Neuronal stem cell (in vitro differentiated cells): ENCODE results near the gene CSRP2.
A peak's percentile ranks its signal among the peaks of the same experiment; 100 is the strongest.

Experiments used
- DNase-seq: peaks from one replicate; pipeline ENCODE4 v3.0.0-alpha.2; 2013; ENCODE audit warnings: low spot score
- H2AFZ ChIP-seq: one replicate; pipeline ENCODE4 v1.6.1; 2013; ENCODE audit warnings: mild to moderate bottlenecking, low read length, inconsistent platforms
- H2AK5ac ChIP-seq: 2 replicates; pipeline ENCODE4 v1.6.1; 2013; ENCODE audit warnings: low read depth, mild to moderate bottlenecking, inconsistent platforms, low read length, moderate library complexity, mixed read lengths
- H2BK120ac ChIP-seq: 2 replicates; pipeline ENCODE4 v1.6.1; 2013; ENCODE audit warnings: low read depth, mild to moderate bottlenecking, inconsistent platforms, low read length, moderate library complexity, mixed read lengths
- H2BK12ac ChIP-seq: one replicate; pipeline ENCODE4 v1.6.1; 2013; ENCODE audit warnings: low read length, inconsistent platforms
- H2BK15ac ChIP-seq: 2 replicates; pipeline ENCODE4 v1.6.1; 2013; ENCODE audit warnings: mild to moderate bottlenecking, low read length, inconsistent platforms, mixed read lengths
- H2BK5ac ChIP-seq: one replicate; pipeline ENCODE4 v1.6.1; 2013; ENCODE audit warnings: inconsistent platforms, mild to moderate bottlenecking, low read length, moderate library complexity
- H3K14ac ChIP-seq: one replicate; pipeline ENCODE4 v1.6.1; 2013; ENCODE audit warnings: low read length, inconsistent platforms
- H3K18ac ChIP-seq: 2 replicates; pipeline ENCODE4 v1.6.1; 2013; ENCODE audit warnings: low read length, inconsistent platforms
- H3K23ac ChIP-seq: 2 replicates; pipeline ENCODE4 v1.6.1; 2013; ENCODE audit warnings: low read depth, mild to moderate bottlenecking, mixed read lengths, low read length, inconsistent platforms; ENCODE audit not compliant: poor library complexity
- H3K27ac ChIP-seq: replicated peaks from 3 replicates; pipeline ENCODE4 v1.5.1; 2013; ENCODE audit warnings: low read length, inconsistent platforms
- H3K27me3 ChIP-seq, 3 experiments: 2 replicates each; pipeline ENCODE4 v1.6.1; 2013; ENCODE audit warnings: low read length in 3 of 3, mild to moderate bottlenecking in 2 of 3, inconsistent platforms in 1 of 3, low read depth in 1 of 3, mixed read lengths in 1 of 3, moderate library complexity in 1 of 3; ENCODE audit not compliant: control insufficient read depth in 3 of 3, insufficient read depth in 3 of 3
- H3K36me3 ChIP-seq, 2 donors: replicated peaks in 1 of 2; 2 replicates each; pipeline ENCODE4 v1.6.1; 2013; ENCODE audit warnings: low read length in 2 of 2; ENCODE audit not compliant: control insufficient read depth in 2 of 2, insufficient read depth in 2 of 2
- H3K4ac ChIP-seq: 2 replicates; pipeline ENCODE4 v1.6.1; 2013; ENCODE audit warnings: inconsistent platforms, mild to moderate bottlenecking, low read length, moderate library complexity
- H3K4me1 ChIP-seq, 2 donors: 1 replicate in 1 of 2; 2 replicates in 1 of 2; pipeline ENCODE4 v1.6.1; 2013; ENCODE audit warnings: low read length in 2 of 2, low read depth in 1 of 2; ENCODE audit not compliant: control insufficient read depth in 2 of 2, insufficient read depth in 1 of 2
- H3K4me2 ChIP-seq: one replicate; pipeline ENCODE4 v1.6.1; 2013; ENCODE audit warnings: mild to moderate bottlenecking, low read length, inconsistent platforms; ENCODE audit not compliant: insufficient read depth, poor library complexity, severe bottlenecking
- H3K4me3 ChIP-seq, 2 donors: 2 replicates each; pipeline ENCODE4 v1.5.1; 2013; ENCODE audit warnings: low read length in 2 of 2, mild to moderate bottlenecking in 2 of 2, inconsistent platforms in 1 of 2, moderate library complexity in 1 of 2
- H3K79me1 ChIP-seq: one replicate; pipeline ENCODE4 v1.6.1; 2013; ENCODE audit warnings: low read depth, mild to moderate bottlenecking, inconsistent platforms, low read length, moderate library complexity
- H3K9ac ChIP-seq: one replicate; pipeline ENCODE4 v1.6.1; 2013; ENCODE audit warnings: mild to moderate bottlenecking, low read depth, low read length, inconsistent platforms; ENCODE audit not compliant: poor library complexity
- H3K9me3 ChIP-seq, 2 donors: replicated peaks in 1 of 2; 2 replicates each; pipeline versions ENCODE3 to v1.6.1; 2013; ENCODE audit warnings: low read length in 2 of 2, mild to moderate bottlenecking in 2 of 2, inconsistent platforms in 1 of 2, low read depth in 1 of 2, mixed read lengths in 1 of 2, moderate library complexity in 1 of 2; ENCODE audit not compliant: control insufficient read depth in 2 of 2, insufficient read depth in 1 of 2
- H4K8ac ChIP-seq: one replicate; pipeline ENCODE4 v1.6.1; 2013; ENCODE audit warnings: low read depth, mild to moderate bottlenecking, inconsistent platforms, low read length, moderate library complexity
- H4K91ac ChIP-seq: one replicate; pipeline ENCODE4 v1.6.1; 2013; ENCODE audit warnings: low read length, low read depth, mild to moderate bottlenecking, inconsistent platforms; ENCODE audit not compliant: poor library complexity
- WGBS, 2 donors: extraction: QIAGEN DNeasy Blood & Tissue Kit; methylation state at CpG; one replicate each; pipeline ENCODE4 v1.1.7; 2013; ENCODE audit warnings: missing lambda C conversion rate in 2 of 2, mixed read lengths in 1 of 2; ENCODE audit not compliant: insufficient read length in 2 of 2, insufficient replicate concordance in 1 of 2; ENCODE audit errors: extremely low coverage in 2 of 2; 5-methylcytosine and 5-hydroxymethylcytosine counted together

CSRP2 gene

DNA sequence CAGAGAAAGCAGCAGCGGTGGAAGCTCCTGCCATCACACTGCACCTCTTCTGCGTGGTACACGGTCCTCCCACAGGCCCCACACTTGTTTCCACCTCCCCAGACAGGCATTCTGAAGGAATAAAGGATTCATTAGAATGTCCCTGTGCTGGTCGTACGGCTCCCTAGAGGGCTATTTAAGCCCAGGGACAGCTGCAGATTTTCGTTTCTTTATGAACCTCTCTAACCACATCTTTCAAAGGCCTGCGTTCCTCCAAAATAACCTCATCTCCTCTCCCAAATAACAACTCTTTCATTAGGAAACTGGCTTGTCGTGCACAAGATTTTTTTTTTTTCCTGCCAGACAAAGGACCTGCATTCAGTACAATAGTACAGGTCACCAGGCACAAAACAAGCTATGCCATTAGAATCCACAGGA is 12.7 kb downstream of the CSRP2 start:
- Histone ChIP-seq H3K14ac (no peak overlapping the region), H3K18ac (no peak overlapping the region), H3K9me3 (no peaks in the 10 kb centered on the region), H2BK12ac (no peak overlapping the region), H3K23ac (no peak overlapping the region), H4K91ac (no peak overlapping the region), H3K79me1 (peaks cover 5% of the 10 kb centered on the region), H2BK5ac (no peak overlapping the region), H3K4me1 (peaks cover 22 to 46% of the 10 kb centered on the region in 2 donors), H3K27ac (peak overlapping the region; percentile 98), H3K4ac (no peak overlapping the region), H2AK5ac (no peak overlapping the region), H2AFZ (no peak overlapping the region), H2BK120ac (no peak overlapping the region), H3K4me3 (peak overlapping the region in 1 of 2 donors; percentile 8), H4K8ac (no peak overlapping the region), H3K4me2 (peak overlapping the region; percentile 23), H3K9ac (no peak overlapping the region), H3K27me3 (no peaks in the 10 kb centered on the region), H3K36me3 (peaks cover 9 to 59% of the 10 kb centered on the region in 2 donors), H2BK15ac (no peak overlapping the region)
- DNase-seq, result peak; percentile 77
- WGBS, 2 donors, result no CpG with 5 or more reads among the region's 8 CpGs

DNA sequence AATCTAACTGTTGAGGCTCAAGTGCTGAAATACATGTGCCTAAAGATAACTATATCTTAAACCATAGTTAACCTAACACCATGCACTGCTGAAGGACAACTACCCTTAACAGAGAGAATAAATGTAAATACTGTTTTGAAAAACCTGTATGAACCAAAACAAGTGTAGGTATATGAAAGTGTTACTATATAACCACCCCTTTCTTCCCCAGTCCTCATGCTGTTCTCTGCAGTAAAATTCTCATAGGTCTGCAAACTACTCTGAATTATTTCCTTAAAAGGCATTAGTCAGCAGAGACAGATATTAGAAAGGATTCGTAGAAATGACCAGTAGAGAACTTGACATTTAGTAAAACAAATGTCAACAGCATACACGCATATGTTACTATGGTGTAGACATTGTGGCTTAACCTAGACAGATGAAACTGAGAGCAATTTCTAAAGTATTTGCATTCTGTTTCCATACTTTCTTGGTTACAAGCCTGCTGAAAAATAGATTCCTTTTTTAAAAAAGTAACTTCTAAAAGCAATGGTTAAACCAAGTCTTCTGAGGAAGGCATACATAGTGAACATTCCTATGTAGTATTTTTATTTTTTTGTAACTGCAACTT is 13.9 kb downstream of the CSRP2 start:
- peak overlapping the region; percentile 98 for H3K27ac ChIP-seq
- no peak overlapping the region for H4K8ac ChIP-seq
- no peak overlapping the region for H2BK120ac ChIP-seq
- no peak overlapping the region for H3K18ac ChIP-seq
- no peak overlapping the region for H2BK5ac ChIP-seq
- DNase-seq, result no peak
- no peak overlapping the region for H3K9ac ChIP-seq
- no peak overlapping the region for H3K4me2 ChIP-seq
- no CpG with 5 or more reads among the region's 2 CpGs for WGBS, 2 donors
- no peak overlapping the region for H3K14ac ChIP-seq
- no peak overlapping the region for H2AFZ ChIP-seq
- no peak overlapping the region for H3K23ac ChIP-seq
- H3K4ac ChIP-seq, result no peak overlapping the region
- H3K79me1 ChIP-seq, result peaks cover 5% of the 10 kb centered on the region
- H3K36me3 ChIP-seq, result peaks cover 9 to 67% of the 10 kb centered on the region in 2 donors
- H2BK12ac ChIP-seq, result no peak overlapping the region
- peaks cover 25 to 45% of the 10 kb centered on the region in 2 donors for H3K4me1 ChIP-seq
- H2AK5ac ChIP-seq, result no peak overlapping the region
- no peaks in the 10 kb centered on the region for H3K9me3 ChIP-seq
- no peak overlapping the region for H4K91ac ChIP-seq
- H2BK15ac ChIP-seq, result no peak overlapping the region
- H3K4me3 ChIP-seq, result no peak overlapping the region
- H3K27me3 ChIP-seq, result no peaks in the 10 kb centered on the region

DNA sequence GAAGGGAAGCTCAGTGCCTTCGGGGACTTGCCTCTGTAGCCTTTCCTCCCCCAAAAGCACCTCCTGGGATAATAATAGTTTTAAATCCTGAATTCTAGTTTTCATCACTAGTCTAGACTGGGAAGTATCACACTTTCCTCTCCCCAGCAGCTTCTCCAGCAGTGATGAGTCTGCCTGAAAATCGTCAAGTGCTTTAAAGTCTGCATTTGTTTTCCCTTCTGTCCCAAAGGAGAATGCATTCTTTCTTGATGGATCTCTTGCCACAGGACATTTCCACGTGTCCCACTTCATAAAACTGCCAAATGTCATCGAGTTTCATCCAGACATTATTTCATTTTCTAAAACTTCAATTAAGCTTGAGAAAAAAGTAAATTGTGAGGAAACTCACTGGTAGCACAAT is 15.0 kb downstream of the CSRP2 start:
- no peak for DNase-seq
- Histone ChIP-seq H2BK12ac (no peak overlapping the region), H2BK120ac (no peak overlapping the region), H3K18ac (no peak overlapping the region), H3K4me3 (no peak overlapping the region), H2AFZ (no peak overlapping the region), H3K4me2 (no peak overlapping the region), H3K36me3 (peaks cover 15 to 78% of the 10 kb centered on the region in 2 donors), H4K91ac (no peak overlapping the region), H4K8ac (no peak overlapping the region), H3K23ac (no peak overlapping the region), H3K4me1 (peaks cover 26 to 39% of the 10 kb centered on the region in 2 donors), H3K27me3 (no peaks in the 10 kb centered on the region), H3K14ac (no peak overlapping the region), H3K9me3 (peaks cover 0 to 2% of the 10 kb centered on the region in 2 donors), H2AK5ac (no peak overlapping the region), H3K9ac (no peak overlapping the region), H3K4ac (no peak overlapping the region), H2BK15ac (no peak overlapping the region), H2BK5ac (no peak overlapping the region), H3K79me1 (peaks cover 3% of the 10 kb centered on the region), H3K27ac (no peak overlapping the region)
- no CpG with 5 or more reads among the region's 4 CpGs for WGBS, 2 donors

DNA sequence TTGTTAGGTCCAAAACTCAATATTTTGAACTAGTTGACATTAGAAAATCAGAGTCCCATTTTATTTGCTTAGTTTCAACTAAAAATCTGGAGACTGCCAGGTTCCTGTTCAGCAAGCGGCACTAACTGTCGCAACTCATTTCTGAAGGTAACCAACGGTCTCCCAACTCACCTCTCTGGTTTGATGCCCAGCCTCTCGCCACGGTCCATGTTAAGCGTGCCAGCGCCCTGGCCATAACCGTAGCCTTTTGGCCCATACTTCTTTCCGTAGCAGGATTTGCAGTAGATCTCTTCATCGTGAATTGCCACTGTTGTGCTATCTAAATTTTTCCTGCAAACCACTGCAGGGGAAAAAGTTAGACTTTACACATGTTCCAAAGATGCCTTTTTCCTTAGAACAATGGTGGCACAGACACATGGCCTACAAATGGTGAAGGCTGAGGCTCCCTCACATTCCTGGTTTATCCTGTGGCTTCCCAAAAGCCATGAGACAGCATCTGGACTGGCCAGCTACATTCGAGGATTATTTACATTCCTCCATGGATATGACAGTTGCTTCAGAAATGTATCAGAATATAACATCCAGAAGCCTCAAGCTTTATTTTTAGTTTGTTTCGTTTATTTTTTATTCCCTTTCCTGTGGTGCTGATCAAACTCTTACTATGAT is 15.7 kb downstream of the CSRP2 start:
- Histone ChIP-seq H2BK12ac (peak overlapping the region; percentile 76), H3K14ac (no peak overlapping the region), H3K27me3 (no peaks in the 10 kb centered on the region), H2BK15ac (no peak overlapping the region), H3K9me3 (peaks cover 0 to 2% of the 10 kb centered on the region in 2 donors), H3K23ac (no peak overlapping the region), H4K91ac (no peak overlapping the region), H3K79me1 (peaks cover 3% of the 10 kb centered on the region), H2BK5ac (no peak overlapping the region), H4K8ac (no peak overlapping the region), H3K9ac (no peak overlapping the region), H3K4me1 (peaks cover 26 to 39% of the 10 kb centered on the region in 2 donors), H3K18ac (peak overlapping the region; percentile 96), H3K4me2 (no peak overlapping the region), H3K4ac (no peak overlapping the region), H2AK5ac (no peak overlapping the region), H3K36me3 (peaks cover 16 to 81% of the 10 kb centered on the region in 2 donors), H2BK120ac (no peak overlapping the region), H3K27ac (no peak overlapping the region), H3K4me3 (no peak overlapping the region), H2AFZ (no peak overlapping the region)
- DNase-seq, result no peak
- WGBS, 2 donors, result no CpG with 5 or more reads among the region's 12 CpGs
